Adrenal gland (tissue), 12 donors: ENCODE measurements around the gene SPATA25. TPM values are rescaled to one million over a fixed set of nuclear protein-coding genes. Genes with fewer than 3 reads are reported as not detected.

Experiments used
- DNase-seq, 7 donors: peaks; one replicate each; pipeline ENCODE4 v3.0.0-alpha.2; 2019 to 2020
- H3K27ac ChIP-seq, 5 donors: fragments of 200-600 bp; sonication (generic) in 4 of 5; 1 replicate in 3 of 5; 2 replicates in 2 of 5; pipeline versions ENCODE4 v1.5.1 to v1.8.0; 2016 to 2020; ENCODE audit warnings: mild to moderate bottlenecking in 1 of 5
- H3K27me3 ChIP-seq: fragments of 200-600 bp; 2 replicates; pipeline ENCODE4 v1.8.0; 2021
- H3K36me3 ChIP-seq, 2 donors: fragments of 200-600 bp; replicated peaks in 1 of 2; 1 replicate in 1 of 2; 2 replicates in 1 of 2; pipeline versions ENCODE4 v1.5.1 to v1.8.0; 2018 to 2022
- H3K4me1 ChIP-seq, 2 donors: fragments of 200-600 bp; replicated peaks in 1 of 2; 1 replicate in 1 of 2; 2 replicates in 1 of 2; pipeline versions ENCODE4 v1.5.1 to v1.8.0; 2018 to 2021
- H3K4me3 ChIP-seq, 4 donors: fragments of 200-600 bp; sonication (generic) in 3 of 4; one replicate each; pipeline ENCODE4 v1.5.1; 2016 to 2018
- H3K9me3 ChIP-seq, 3 donors: fragments of 200-600 bp; sonication (generic) in 1 of 3; replicated peaks in 1 of 3; 1 replicate in 2 of 3; 2 replicates in 1 of 3; pipeline versions ENCODE4 v1.5.1 to v1.8.0; 2016 to 2021
- POLR2A ChIP-seq, 2 donors: fragments of 450-650 bp; IDR thresholded peaks; one replicate each; pipeline ENCODE4 v1.6.1; 2017; ENCODE audit warnings: antibody characterized with exemption in 2 of 2, mild to moderate bottlenecking in 2 of 2, moderate library complexity in 1 of 2
- WGBS, 4 donors: extraction: QIAGEN DNeasy Blood & Tissue Kit in 2 of 4; methylation state at CpG; one replicate each; pipeline versions ENCODE4 v1.1.5 to v1.1.7; 2013 to 2017; 5-methylcytosine and 5-hydroxymethylcytosine counted together
- intact Hi-C, 2 donors: fragments of 100-400 bp; cut with DNase I; formaldehyde crosslinking; loops; one replicate each; pipeline versions ENCODE4 v1.14.1 to v1.15.0; 2022 to 2023
- polyA plus RNA-seq, 3 donors: library from polyadenylated mRNA; stranded (reverse); fragments of 200-250 nt in 2 of 3; fragments of 350-450 nt in 1 of 3; fragmentation: Illumina TruSeq in 1 of 3; extraction: RNeasy Lipid Tissue Mini Kit (QIAGEN cat#74804) in 1 of 3; gene quantifications; one replicate each; pipeline ENCODE4 v1.2.3, GENCODE V29; 2013 to 2014
- total RNA-seq, 9 donors: library from RNA; depleted of rRNA in 4 of 9; stranded (reverse); fragments of >200 nt in 4 of 9; fragments of 120-200 nt in 1 of 9; fragmentation: NEBNext Ultra II Directional in 1 of 9; extraction: Animal tissue kit (Norgen Biotek cat#: 25700) in 1 of 9; gene quantifications; one replicate each; pipeline versions ENCODE4 v1.1.0 to v1.2.4, GENCODE V29; 2013 to 2023
- TF ChIP-seq, protein P1 (sequence below), 6 experiments: fragments of 450-650 bp in 4 of 6; fragments of 200-600 bp in 2 of 6; sonication (generic) in 1 of 6; IDR thresholded peaks; 1 replicate in 5 of 6; 2 replicates in 1 of 6; pipeline versions ENCODE4 v1.5.1 to v1.8.0; 2016 to 2021; ENCODE audit warnings: antibody characterized with exemption in 6 of 6, mild to moderate bottlenecking in 2 of 6, moderate library complexity in 1 of 6
- donor health status: healthy with polysubstance abuse.
- donor health status: Bipolar disorder and iron deficiency.
- donor health status: DM: yes; HTN: yes; CAD: no.
- donor health status: DM: no; HTN: no; CAD: no.
- donor health status: DM: no; HTN: no; CAD: no.
- donor health status: DM: yes; HTN: yes; CAD: no.

SPATA25 gene
- total and polyA plus RNA-seq, 12 donors, result 0.29 to 12.5 (median 2.9) TPM; not detected in 1

- TF ChIP-seq, protein P1, sequence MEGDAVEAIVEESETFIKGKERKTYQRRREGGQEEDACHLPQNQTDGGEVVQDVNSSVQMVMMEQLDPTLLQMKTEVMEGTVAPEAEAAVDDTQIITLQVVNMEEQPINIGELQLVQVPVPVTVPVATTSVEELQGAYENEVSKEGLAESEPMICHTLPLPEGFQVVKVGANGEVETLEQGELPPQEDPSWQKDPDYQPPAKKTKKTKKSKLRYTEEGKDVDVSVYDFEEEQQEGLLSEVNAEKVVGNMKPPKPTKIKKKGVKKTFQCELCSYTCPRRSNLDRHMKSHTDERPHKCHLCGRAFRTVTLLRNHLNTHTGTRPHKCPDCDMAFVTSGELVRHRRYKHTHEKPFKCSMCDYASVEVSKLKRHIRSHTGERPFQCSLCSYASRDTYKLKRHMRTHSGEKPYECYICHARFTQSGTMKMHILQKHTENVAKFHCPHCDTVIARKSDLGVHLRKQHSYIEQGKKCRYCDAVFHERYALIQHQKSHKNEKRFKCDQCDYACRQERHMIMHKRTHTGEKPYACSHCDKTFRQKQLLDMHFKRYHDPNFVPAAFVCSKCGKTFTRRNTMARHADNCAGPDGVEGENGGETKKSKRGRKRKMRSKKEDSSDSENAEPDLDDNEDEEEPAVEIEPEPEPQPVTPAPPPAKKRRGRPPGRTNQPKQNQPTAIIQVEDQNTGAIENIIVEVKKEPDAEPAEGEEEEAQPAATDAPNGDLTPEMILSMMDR (IDR thresholded peaks at IDR 0.05), result no peak
- no peak for TF ChIP-seq POLR2A (IDR thresholded peaks at IDR 0.05)
- Histone ChIP-seq H3K36me3 (no peaks in the 10 kb centered on the region), H3K4me1 (peaks cover 14 to 29% of the 10 kb centered on the region in 2 donors), H3K27me3 (no peaks in the 10 kb centered on the region), H3K4me3 (no peak overlapping the region), H3K27ac (no peak overlapping the region), H3K9me3 (no peaks in the 10 kb centered on the region)
- WGBS, 4 donors, result 71 to 89% (median 78%) methylated on average over 2 of the region's 2 CpGs
- intact Hi-C loops, result no loop called here
- DNase-seq, result no peak
Measured at GRCh38 chr20:45926731-45927070, 39.3 kb upstream of the SPATA25 start.

DNA sequence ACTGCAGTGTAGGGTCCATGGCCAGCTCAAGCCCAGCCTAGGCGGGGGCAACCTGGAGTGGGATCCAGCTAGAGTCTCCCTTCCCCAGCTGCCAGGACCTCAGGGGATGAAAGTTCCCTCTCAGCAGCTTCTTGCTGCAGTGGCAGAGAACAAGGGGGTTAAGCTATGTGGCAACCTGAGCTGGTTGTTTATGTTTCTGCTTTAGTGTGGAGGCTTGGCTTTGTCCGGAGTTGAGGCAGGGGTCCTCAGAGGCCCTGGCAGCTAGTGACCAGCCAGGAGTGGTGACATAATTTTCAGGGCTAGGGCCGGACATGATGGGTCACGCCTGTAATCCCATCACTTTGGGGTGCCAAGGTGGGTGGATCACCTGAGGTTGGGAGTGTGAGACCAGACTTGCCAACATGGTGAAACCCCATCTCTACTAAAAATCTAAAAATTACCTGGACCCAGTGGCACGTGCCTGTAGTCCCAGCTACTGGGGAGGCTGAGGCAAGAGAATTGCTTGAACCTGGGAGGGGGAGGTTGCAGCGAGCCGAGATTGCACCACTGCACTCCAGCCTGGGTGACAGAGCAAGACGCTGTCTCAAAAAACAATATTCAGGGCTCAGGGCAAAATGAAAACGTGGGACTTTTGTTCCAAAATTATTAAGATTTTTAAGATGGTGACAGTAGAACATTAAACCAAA lies 38.5 kb upstream of the SPATA25 start:
- H3K9me3 ChIP-seq, result no peaks in the 10 kb centered on the region
- no peaks in the 10 kb centered on the region for H3K27me3 ChIP-seq
- TF ChIP-seq POLR2A (IDR thresholded peaks at IDR 0.05), result no peak
- TF ChIP-seq, protein P1 (IDR thresholded peaks at IDR 0.05), result no peak
- peaks cover 14 to 34% of the 10 kb centered on the region in 2 donors for H3K4me1 ChIP-seq
- peak overlapping the region in 2 of 5 donors; percentile 81 to 91 for H3K27ac ChIP-seq
- H3K36me3 ChIP-seq, result no peaks in the 10 kb centered on the region
- H3K4me3 ChIP-seq, result no peak overlapping the region
- no peak for DNase-seq
- intact Hi-C loops, result no loop called here
- 69 to 84% (median 77%) methylated on average over 6 to 9 of the region's 9 CpGs for WGBS, 4 donors

GRCh38 chr20:45924391-45925261 lies 37.2 kb upstream of the SPATA25 start:
- Histone ChIP-seq H3K27me3 (no peaks in the 10 kb centered on the region), H3K27ac (peak overlapping the region; percentile 10 to 91 (median 72)), H3K36me3 (no peaks in the 10 kb centered on the region), H3K4me3 (no peak overlapping the region), H3K9me3 (no peaks in the 10 kb centered on the region), H3K4me1 (peaks cover 18 to 47% of the 10 kb centered on the region in 2 donors)
- no peak for TF ChIP-seq POLR2A (IDR thresholded peaks at IDR 0.05)
- peak in 6 of 7 donors; percentile 73 to 88 (median 78) for DNase-seq
- intact Hi-C loops, result no loop called here
- WGBS, 4 donors, result 40 to 47% (median 41%) methylated on average over 19 to 21 of the region's 21 CpGs

DNA sequence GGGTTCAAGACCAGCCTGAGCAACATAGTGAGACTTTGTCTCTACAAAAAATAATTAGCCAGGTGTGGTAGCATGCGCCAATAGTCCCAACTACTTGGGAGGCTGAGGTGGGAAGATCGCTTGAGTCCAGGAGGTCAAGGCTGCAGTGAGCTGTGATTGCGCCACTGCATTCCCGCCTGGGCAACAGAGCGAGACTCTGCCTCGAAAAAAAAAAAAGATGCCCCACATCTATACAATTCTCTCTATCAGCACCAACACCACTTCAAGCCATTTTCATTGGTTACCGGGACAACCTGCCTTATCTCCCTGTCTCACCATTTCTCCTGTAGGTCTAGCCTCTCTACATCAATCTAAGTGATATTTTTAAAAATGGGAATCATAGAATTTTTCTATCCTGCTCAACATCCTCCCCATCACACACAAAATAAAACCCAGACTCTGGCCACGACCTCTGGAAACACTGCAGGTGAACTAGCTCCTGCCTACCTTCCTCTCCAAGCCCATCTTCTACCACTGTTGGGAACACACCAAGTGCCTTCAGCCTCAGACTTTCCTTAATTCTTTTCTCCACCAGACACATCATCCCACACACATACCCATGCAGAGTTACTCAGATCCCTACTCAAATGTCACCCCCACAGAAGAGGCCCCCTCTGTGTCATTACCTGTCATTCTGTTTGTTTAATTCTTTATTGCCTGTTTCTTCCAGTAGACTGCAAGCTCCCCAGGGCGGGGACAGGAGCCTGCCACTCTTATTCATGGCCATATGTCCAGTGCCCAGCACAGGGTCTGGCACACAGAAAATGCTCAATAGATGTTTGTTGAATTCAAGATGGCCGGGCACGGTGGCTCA lies 34.1 kb upstream of the SPATA25 start:
- H3K36me3 ChIP-seq, result no peaks in the 10 kb centered on the region
- no peak for TF ChIP-seq POLR2A (IDR thresholded peaks at IDR 0.05)
- TF ChIP-seq, protein P1 (IDR thresholded peaks at IDR 0.05), result no peak

More for the DNA sequence above, 34.1 kb upstream of the SPATA25 start:
- H3K27me3 ChIP-seq, result no peaks in the 10 kb centered on the region
- no peak for DNase-seq
- WGBS, 4 donors, result 76 to 80% (median 78%) methylated on average over 11 of the region's 11 CpGs
- H3K9me3 ChIP-seq, result no peaks in the 10 kb centered on the region
- no peak overlapping the region for H3K4me3 ChIP-seq
- H3K27ac ChIP-seq, result peak overlapping the region in 2 of 5 donors; percentile 79 to 85
- H3K4me1 ChIP-seq, result peaks cover 30 to 76% of the 10 kb centered on the region in 2 donors
- intact Hi-C loops, result no loop called here
